ENCODE results near the gene CCRL2. TPM values are rescaled to one million over a fixed set of nuclear protein-coding genes. Genes with fewer than 3 reads are reported as not detected.
"Not testable (repeated sequence)": the region's sequence is repeated elsewhere in the genome, so short reads cannot be mapped to it uniquely, and the experiment has no call there.

The CCRL2 gene
- total RNA-seq, 1 donor, result 0.72 TPM

- no peak for TF ChIP-seq CTCF (IDR thresholded peaks at IDR 0.05; ENCODE audit: extremely low read depth, low read depth, low read length)
- no peaks in the 10 kb centered on the region for H3K79me2 ChIP-seq (ENCODE audit: insufficient read depth, low read length)
- DNase-seq (ENCODE audit: insufficient read length, low spot score, missing footprints), result no peak
- H3K36me3 ChIP-seq (ENCODE audit: insufficient read depth, low read length), result no peaks in the 10 kb centered on the region
- no peak overlapping the region for H3K27ac ChIP-seq (ENCODE audit: low read depth, low read length)
- no peaks in the 10 kb centered on the region for H3K9me3 ChIP-seq (ENCODE audit: low read depth, low read length)
- peaks cover 33% of the 10 kb centered on the region for H3K27me3 ChIP-seq (ENCODE audit: insufficient read depth, low read length)
- no peaks in the 10 kb centered on the region for H4K20me1 ChIP-seq (ENCODE audit: insufficient read depth, low read length)
- no peak overlapping the region for H3K4me3 ChIP-seq (ENCODE audit: insufficient read depth, low read length)
- H2AFZ ChIP-seq (ENCODE audit: low read length), result no peak overlapping the region
- no peak overlapping the region for H3K4me2 ChIP-seq (ENCODE audit: insufficient read depth, low read length)
- peaks cover 4% of the 10 kb centered on the region for H3K4me1 ChIP-seq (ENCODE audit: insufficient read depth, low read length)
These were observed 23.1 kb upstream of the CCRL2 start for GRCh38 chr3:46383951-46384330.

- Histone ChIP-seq H4K20me1 (ENCODE audit: insufficient read depth, low read length) (no peaks in the 10 kb centered on the region), H3K27me3 (ENCODE audit: insufficient read depth, low read length) (peaks cover 25% of the 10 kb centered on the region), H2AFZ (ENCODE audit: low read length) (no peak overlapping the region), H3K4me1 (ENCODE audit: insufficient read depth, low read length) (no peaks in the 10 kb centered on the region), H3K36me3 (ENCODE audit: insufficient read depth, low read length) (no peaks in the 10 kb centered on the region), H3K4me2 (ENCODE audit: insufficient read depth, low read length) (no peak overlapping the region), H3K4me3 (ENCODE audit: insufficient read depth, low read length) (no peak overlapping the region), H3K27ac (ENCODE audit: low read depth, low read length) (no peak overlapping the region), H3K9me3 (ENCODE audit: low read depth, low read length) (no peaks in the 10 kb centered on the region), H3K79me2 (ENCODE audit: insufficient read depth, low read length) (no peaks in the 10 kb centered on the region)
- no peak for TF ChIP-seq CTCF (IDR thresholded peaks at IDR 0.05; ENCODE audit: extremely low read depth, low read depth, low read length)
- DNase-seq (ENCODE audit: insufficient read length, low spot score, missing footprints), result no peak
These were observed 20.9 kb upstream of the CCRL2 start for GRCh38 chr3:46386205-46386604.

- H3K27me3 ChIP-seq (ENCODE audit: insufficient read depth, low read length); H2AFZ ChIP-seq (ENCODE audit: low read length); H3K36me3 ChIP-seq (ENCODE audit: insufficient read depth, low read length); H3K4me2 ChIP-seq (ENCODE audit: insufficient read depth, low read length); H4K20me1 ChIP-seq (ENCODE audit: insufficient read depth, low read length); H3K4me1 ChIP-seq (ENCODE audit: insufficient read depth, low read length); H3K27ac ChIP-seq (ENCODE audit: low read depth, low read length); DNase-seq (ENCODE audit: insufficient read length, low spot score, missing footprints); H3K9me3 ChIP-seq (ENCODE audit: low read depth, low read length); H3K79me2 ChIP-seq (ENCODE audit: insufficient read depth, low read length); H3K4me3 ChIP-seq (ENCODE audit: insufficient read depth, low read length): not testable (repeated sequence)
These were observed 18.2 kb upstream of the CCRL2 start for GRCh38 chr3:46388847-46389246.

- TF ChIP-seq CTCF (IDR thresholded peaks at IDR 0.05; ENCODE audit: extremely low read depth, low read depth, low read length), result no peak
- no peak for DNase-seq (ENCODE audit: insufficient read length, low spot score, missing footprints)
- no peak overlapping the region for H3K27ac ChIP-seq (ENCODE audit: low read depth, low read length)
- no peaks in the 10 kb centered on the region for H3K79me2 ChIP-seq (ENCODE audit: insufficient read depth, low read length)
- no peak overlapping the region for H2AFZ ChIP-seq (ENCODE audit: low read length)
- no peaks in the 10 kb centered on the region for H3K36me3 ChIP-seq (ENCODE audit: insufficient read depth, low read length)
- H3K4me1 ChIP-seq (ENCODE audit: insufficient read depth, low read length), result no peaks in the 10 kb centered on the region
- H4K20me1 ChIP-seq (ENCODE audit: insufficient read depth, low read length), result no peaks in the 10 kb centered on the region
- H3K9me3 ChIP-seq (ENCODE audit: low read depth, low read length), result no peaks in the 10 kb centered on the region
- no peak overlapping the region for H3K4me3 ChIP-seq (ENCODE audit: insufficient read depth, low read length)
- H3K27me3 ChIP-seq (ENCODE audit: insufficient read depth, low read length), result peaks cover 5% of the 10 kb centered on the region
- H3K4me2 ChIP-seq (ENCODE audit: insufficient read depth, low read length), result no peak overlapping the region
These were observed 17.8 kb upstream of the CCRL2 start for GRCh38 chr3:46389306-46389705.

GRCh38 chr3:46391526-46391925 is 15.5 kb upstream of the CCRL2 start:
- peaks cover 10% of the 10 kb centered on the region for H3K4me1 ChIP-seq (ENCODE audit: insufficient read depth, low read length)
- not testable (repeated sequence) for DNase-seq (ENCODE audit: insufficient read length, low spot score, missing footprints); H3K27me3 ChIP-seq (ENCODE audit: insufficient read depth, low read length); H3K27ac ChIP-seq (ENCODE audit: low read depth, low read length); H3K36me3 ChIP-seq (ENCODE audit: insufficient read depth, low read length); H3K9me3 ChIP-seq (ENCODE audit: low read depth, low read length); H3K79me2 ChIP-seq (ENCODE audit: insufficient read depth, low read length); H2AFZ ChIP-seq (ENCODE audit: low read length); H3K4me2 ChIP-seq (ENCODE audit: insufficient read depth, low read length); H3K4me3 ChIP-seq (ENCODE audit: insufficient read depth, low read length); H4K20me1 ChIP-seq (ENCODE audit: insufficient read depth, low read length)

All from osteoblast (primary cell).